ENCODE measurements around the gene PDSS2. TPM values are rescaled to one million over a fixed set of nuclear protein-coding genes. Genes with fewer than 3 reads are reported as not detected.

PDSS2 gene
- total and polyA plus RNA-seq, 2 donors (not counting 1 experiment from before 2014, with no cell fraction given): 16.9 to 17.0 TPM

DNA sequence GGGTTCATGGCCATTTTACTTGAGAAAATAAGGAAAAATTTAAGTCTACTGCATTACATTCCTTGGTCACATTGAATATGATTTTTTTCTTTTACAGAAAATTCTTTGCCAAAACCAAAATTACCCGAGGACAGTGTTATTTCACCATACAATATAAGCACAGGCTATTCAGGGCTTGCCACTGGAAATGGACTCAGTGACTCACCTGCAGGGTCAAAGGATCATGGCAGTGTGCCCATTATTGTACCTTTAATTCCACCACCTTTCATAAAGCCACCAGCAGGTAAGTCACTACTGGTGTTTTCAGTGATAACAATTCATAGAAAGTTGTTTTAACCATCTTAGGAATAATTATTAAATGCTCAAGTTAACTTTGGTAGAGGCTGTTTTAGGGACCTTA lies 46.8 kb upstream of the PDSS2 start:
- no peaks in the 10 kb centered on the region for H3K9me3 Mint-ChIP-seq (ENCODE audit: insufficient read depth)
- ChIA-PET CTCF (no interaction called here), POLR2A (no interaction called here)
- Histone ChIP-seq H3K4me2 (replicated peaks; ENCODE audit: low read depth, low read length, poor library complexity, severe bottlenecking) (no peak overlapping the region), H4K20me1 (ENCODE audit: control insufficient read depth, insufficient read depth, low read length, poor library complexity, severe bottlenecking) (no peaks in the 10 kb centered on the region), H3K27me3 (replicated peaks in 1 of 4; ENCODE audit: control extremely low read depth in 1 of 4, control insufficient read depth in 3 of 4, insufficient read depth in 4 of 4, low read length in 3 of 4) (peaks cover 0 to 2% (median 0%) of the 10 kb centered on the region in 4 experiments), H3K4me3 (ENCODE audit: control extremely low read depth in 1 of 5, extremely low read depth in 1 of 5, insufficient read depth in 1 of 5, low read depth in 2 of 5, low read length in 4 of 5) (no peak overlapping the region), H3K4me1 (ENCODE audit: control insufficient read depth in 2 of 2, insufficient read depth in 2 of 2, low read length in 2 of 2) (no peaks in the 10 kb centered on the region), H3K79me2 (ENCODE audit: control insufficient read depth, insufficient read depth, low read length) (no peaks in the 10 kb centered on the region), H2AFZ (ENCODE audit: insufficient read depth, low read depth, low read length, poor library complexity, severe bottlenecking) (no peak overlapping the region), H3K9ac (ENCODE audit: low read length) (no peak overlapping the region), H3K36me3 (replicated peaks in 1 of 2; ENCODE audit: control extremely low read depth in 1 of 2, control insufficient read depth in 1 of 2, extremely low read depth in 1 of 2, insufficient read depth in 2 of 2, low read length in 1 of 2) (no peaks in the 10 kb centered on the region), H3K9me3 (ENCODE audit: control extremely low read depth in 1 of 3, control insufficient read depth in 2 of 3, insufficient read depth in 1 of 3, low read length in 2 of 3) (no peaks in the 10 kb centered on the region), H3K27ac (ENCODE audit: low read length in 2 of 2) (no peak overlapping the region)
- H3K4me1 Mint-ChIP-seq: no peaks in the 10 kb centered on the region
- intact Hi-C loops (cut with micrococcal nuclease): no loop called here
- DNase-seq: no peak
- no peak overlapping the region for H3K4me3 Mint-ChIP-seq
- peaks cover 17% of the 10 kb centered on the region for H3K27me3 Mint-ChIP-seq
- 100% methylated on average over 1 of the region's 1 CpG for WGBS (ENCODE audit: insufficient coverage)
- no peak overlapping the region for H3K27ac Mint-ChIP-seq
- no peak for ATAC-seq (ENCODE audit: low read depth)
- TF ChIP-seq, protein P1, sequence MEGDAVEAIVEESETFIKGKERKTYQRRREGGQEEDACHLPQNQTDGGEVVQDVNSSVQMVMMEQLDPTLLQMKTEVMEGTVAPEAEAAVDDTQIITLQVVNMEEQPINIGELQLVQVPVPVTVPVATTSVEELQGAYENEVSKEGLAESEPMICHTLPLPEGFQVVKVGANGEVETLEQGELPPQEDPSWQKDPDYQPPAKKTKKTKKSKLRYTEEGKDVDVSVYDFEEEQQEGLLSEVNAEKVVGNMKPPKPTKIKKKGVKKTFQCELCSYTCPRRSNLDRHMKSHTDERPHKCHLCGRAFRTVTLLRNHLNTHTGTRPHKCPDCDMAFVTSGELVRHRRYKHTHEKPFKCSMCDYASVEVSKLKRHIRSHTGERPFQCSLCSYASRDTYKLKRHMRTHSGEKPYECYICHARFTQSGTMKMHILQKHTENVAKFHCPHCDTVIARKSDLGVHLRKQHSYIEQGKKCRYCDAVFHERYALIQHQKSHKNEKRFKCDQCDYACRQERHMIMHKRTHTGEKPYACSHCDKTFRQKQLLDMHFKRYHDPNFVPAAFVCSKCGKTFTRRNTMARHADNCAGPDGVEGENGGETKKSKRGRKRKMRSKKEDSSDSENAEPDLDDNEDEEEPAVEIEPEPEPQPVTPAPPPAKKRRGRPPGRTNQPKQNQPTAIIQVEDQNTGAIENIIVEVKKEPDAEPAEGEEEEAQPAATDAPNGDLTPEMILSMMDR (IDR thresholded peaks at IDR 0.05): no peak
- no peak for TF ChIP-seq EZH2 (IDR thresholded peaks at IDR 0.05; ENCODE audit: borderline replicate concordance, insufficient read depth, low read depth, low read length, poor library complexity, severe bottlenecking)

- Histone ChIP-seq H3K4me1 (ENCODE audit: control insufficient read depth in 2 of 2, insufficient read depth in 2 of 2, low read length in 2 of 2) (no peaks in the 10 kb centered on the region), H3K36me3 (replicated peaks in 1 of 2; ENCODE audit: control extremely low read depth in 1 of 2, control insufficient read depth in 1 of 2, extremely low read depth in 1 of 2, insufficient read depth in 2 of 2, low read length in 1 of 2) (no peaks in the 10 kb centered on the region), H3K27ac (ENCODE audit: low read length in 2 of 2) (no peak overlapping the region), H3K27me3 (replicated peaks in 1 of 4; ENCODE audit: control extremely low read depth in 1 of 4, control insufficient read depth in 3 of 4, insufficient read depth in 4 of 4, low read length in 3 of 4) (peaks cover 0 to 5% (median 1%) of the 10 kb centered on the region in 4 experiments), H4K20me1 (ENCODE audit: control insufficient read depth, insufficient read depth, low read length, poor library complexity, severe bottlenecking) (no peaks in the 10 kb centered on the region), H3K9ac (ENCODE audit: low read length) (no peak overlapping the region), H3K4me3 (ENCODE audit: control extremely low read depth in 1 of 5, extremely low read depth in 1 of 5, insufficient read depth in 1 of 5, low read depth in 2 of 5, low read length in 4 of 5) (no peak overlapping the region), H3K4me2 (replicated peaks; ENCODE audit: low read depth, low read length, poor library complexity, severe bottlenecking) (no peak overlapping the region), H3K79me2 (ENCODE audit: control insufficient read depth, insufficient read depth, low read length) (no peaks in the 10 kb centered on the region), H2AFZ (ENCODE audit: insufficient read depth, low read depth, low read length, poor library complexity, severe bottlenecking) (no peak overlapping the region), H3K9me3 (ENCODE audit: control extremely low read depth in 1 of 3, control insufficient read depth in 2 of 3, insufficient read depth in 1 of 3, low read length in 2 of 3) (no peaks in the 10 kb centered on the region)
- POLR2A ChIA-PET: no interaction called here
- CTCF ChIA-PET: interaction anchor here (0.7 kb wide), 1 partner anchor 740 kb away, joined by 3 read pairs; no protein-coding TSS in a partner anchor
- peaks cover 17% of the 10 kb centered on the region for H3K27me3 Mint-ChIP-seq
- no peaks in the 10 kb centered on the region for H3K9me3 Mint-ChIP-seq (ENCODE audit: insufficient read depth)
- DNase-seq (no peak), ATAC-seq (ENCODE audit: low read depth) (no peak)
- H3K4me1 Mint-ChIP-seq: no peaks in the 10 kb centered on the region
- intact Hi-C loops (cut with micrococcal nuclease): no loop called here
- no peak for TF ChIP-seq EZH2 (IDR thresholded peaks at IDR 0.05; ENCODE audit: borderline replicate concordance, insufficient read depth, low read depth, low read length, poor library complexity, severe bottlenecking)
- TF ChIP-seq, protein P1 (IDR thresholded peaks at IDR 0.05): no peak
- WGBS (ENCODE audit: insufficient coverage): 83% methylated on average over 2 of the region's 4 CpGs
- no peak overlapping the region for H3K4me3 Mint-ChIP-seq
- H3K27ac Mint-ChIP-seq: no peak overlapping the region
These were observed 45.1 kb upstream of the PDSS2 start for GRCh38 chr6:107504270-107505026.

All from B cell (primary cell).